Neural crest cell (in vitro differentiated cells): Measurements from ENCODE around the gene ELMOD3. TPM values are rescaled to one million over a fixed set of nuclear protein-coding genes. Genes with fewer than 3 reads are reported as not detected.
"Not testable (repeated sequence)": the region's sequence is repeated elsewhere in the genome, so short reads cannot be mapped to it uniquely, and the experiment has no call there.

Experiments
- DNase-seq: peaks from one replicate; pipeline ENCODE4 v3.0.0; 2021; ENCODE audit warnings: low read depth, mixed read lengths, low spot score
- H3K27ac Mint-ChIP-seq: one replicate; pipeline ENCODE4 v1.8.0; 2021; ENCODE audit warnings: mild to moderate bottlenecking, mixed read lengths; ENCODE audit not compliant: unreplicated experiment
- H3K27me3 Mint-ChIP-seq: 2 replicates; pipeline ENCODE4 v1.8.0; 2021; ENCODE audit warnings: low read depth, mild to moderate bottlenecking, mixed read lengths
- H3K36me3 Mint-ChIP-seq: 2 replicates; pipeline ENCODE4 v1.8.0; 2021; ENCODE audit warnings: low read depth, mild to moderate bottlenecking, mixed read lengths
- H3K4me1 Mint-ChIP-seq: 2 replicates; pipeline ENCODE4 v1.8.0; 2021; ENCODE audit warnings: mixed read lengths
- H3K4me3 Mint-ChIP-seq: one replicate; pipeline ENCODE4 v1.8.0; 2021; ENCODE audit warnings: mild to moderate bottlenecking, mixed read lengths
- H3K9me3 Mint-ChIP-seq: 2 replicates; pipeline ENCODE4 v1.8.0; 2021; ENCODE audit warnings: mixed read lengths
- total RNA-seq: library from RNA; stranded (reverse); gene quantifications from 2 replicates; pipeline ENCODE4 v1.2.1, GENCODE V29; 2021
- TF ChIP-seq, protein P1 (sequence below): fragments of 200-600 bp; sonication (generic); conservative IDR thresholded peaks from 2 replicates; pipeline ENCODE4 v1.5.0; 2021; ENCODE audit warnings: antibody characterized with exemption, mild to moderate bottlenecking

The ELMOD3 gene
- total RNA-seq, 1 donor from 2014 or later, result 25.9 TPM

GRCh38 chr2:85323351-85323987, 31.1 kb upstream of the ELMOD3 start:
- Mint-ChIP-seq H3K4me1 (peaks cover 36% of the 10 kb centered on the region), H3K27ac (no peak overlapping the region), H3K4me3 (peak overlapping the region; percentile 40), H3K36me3 (peaks cover 30% of the 10 kb centered on the region), H3K27me3 (no peaks in the 10 kb centered on the region), H3K9me3 (no peaks in the 10 kb centered on the region)
- TF ChIP-seq, protein P1, sequence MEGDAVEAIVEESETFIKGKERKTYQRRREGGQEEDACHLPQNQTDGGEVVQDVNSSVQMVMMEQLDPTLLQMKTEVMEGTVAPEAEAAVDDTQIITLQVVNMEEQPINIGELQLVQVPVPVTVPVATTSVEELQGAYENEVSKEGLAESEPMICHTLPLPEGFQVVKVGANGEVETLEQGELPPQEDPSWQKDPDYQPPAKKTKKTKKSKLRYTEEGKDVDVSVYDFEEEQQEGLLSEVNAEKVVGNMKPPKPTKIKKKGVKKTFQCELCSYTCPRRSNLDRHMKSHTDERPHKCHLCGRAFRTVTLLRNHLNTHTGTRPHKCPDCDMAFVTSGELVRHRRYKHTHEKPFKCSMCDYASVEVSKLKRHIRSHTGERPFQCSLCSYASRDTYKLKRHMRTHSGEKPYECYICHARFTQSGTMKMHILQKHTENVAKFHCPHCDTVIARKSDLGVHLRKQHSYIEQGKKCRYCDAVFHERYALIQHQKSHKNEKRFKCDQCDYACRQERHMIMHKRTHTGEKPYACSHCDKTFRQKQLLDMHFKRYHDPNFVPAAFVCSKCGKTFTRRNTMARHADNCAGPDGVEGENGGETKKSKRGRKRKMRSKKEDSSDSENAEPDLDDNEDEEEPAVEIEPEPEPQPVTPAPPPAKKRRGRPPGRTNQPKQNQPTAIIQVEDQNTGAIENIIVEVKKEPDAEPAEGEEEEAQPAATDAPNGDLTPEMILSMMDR, result no peak
- DNase-seq, result no peak

DNA sequence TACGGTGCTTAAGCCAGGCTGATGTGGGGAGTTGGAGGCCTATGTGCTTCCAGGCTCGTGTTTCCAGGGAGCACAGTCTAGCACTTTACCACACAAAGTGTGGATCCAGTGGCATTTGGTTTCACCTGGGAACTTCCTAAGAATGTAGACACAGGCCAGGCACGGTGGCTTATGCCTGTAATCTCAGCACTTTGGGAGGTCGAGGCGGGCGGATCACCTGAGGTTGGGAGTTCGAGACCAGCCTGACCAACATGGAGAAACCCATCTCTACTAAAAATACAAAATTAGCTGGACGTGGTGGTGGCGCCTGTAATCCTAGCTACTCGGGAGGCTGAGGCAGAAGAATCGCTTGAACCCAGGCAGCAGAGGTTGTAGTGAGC, 30.6 kb upstream of the ELMOD3 start:
- not testable (repeated sequence) for H3K27ac Mint-ChIP-seq, DNase-seq, H3K9me3 Mint-ChIP-seq, H3K27me3 Mint-ChIP-seq
- H3K4me3 Mint-ChIP-seq, result peak overlapping the region; percentile 40
- H3K4me1 Mint-ChIP-seq, result peaks cover 37% of the 10 kb centered on the region
- H3K36me3 Mint-ChIP-seq, result peaks cover 25% of the 10 kb centered on the region

DNA sequence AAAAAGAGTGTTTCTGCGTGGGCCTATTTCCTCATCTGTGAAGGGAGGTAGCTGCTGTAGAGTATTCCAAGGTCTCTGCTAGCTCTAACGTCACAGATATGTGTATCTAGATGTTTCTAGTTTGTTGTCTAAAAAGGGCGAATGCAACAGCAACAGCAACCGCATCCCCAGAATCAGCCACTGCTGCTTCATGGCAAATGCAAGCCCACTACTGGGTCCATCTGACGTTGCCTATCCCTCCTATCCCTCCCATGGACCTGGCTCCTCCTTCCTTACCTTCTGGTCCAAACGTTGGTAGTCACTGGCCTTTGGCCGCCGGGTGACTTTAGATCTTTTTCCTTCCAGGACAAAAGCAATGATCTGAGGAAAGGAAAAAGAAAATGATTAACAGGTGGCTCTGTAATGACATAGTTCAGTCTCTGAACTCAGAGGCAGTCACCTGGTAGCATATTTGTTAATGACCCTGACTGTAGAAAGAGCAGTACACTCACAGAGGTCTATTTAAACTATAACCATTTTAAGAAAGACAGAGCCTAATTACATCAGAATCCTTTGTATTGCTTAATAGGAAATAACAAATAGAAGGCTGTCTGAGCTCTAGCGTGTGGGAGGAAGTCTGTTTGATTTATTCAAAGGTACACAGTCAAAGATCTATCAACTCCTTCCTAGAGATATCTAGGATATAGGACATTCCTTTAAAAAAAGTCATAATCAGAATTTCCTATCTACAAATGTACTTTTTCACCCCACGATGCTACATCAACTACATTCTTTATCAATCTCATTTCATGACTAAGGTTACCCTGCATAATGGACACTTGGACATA, 29.7 kb upstream of the ELMOD3 start:
- Mint-ChIP-seq H3K36me3 (peaks cover 21% of the 10 kb centered on the region), H3K4me1 (peaks cover 41% of the 10 kb centered on the region), H3K4me3 (peak overlapping the region; percentile 96), H3K27ac (no peak overlapping the region), H3K27me3 (no peaks in the 10 kb centered on the region), H3K9me3 (no peaks in the 10 kb centered on the region)
- no peak for DNase-seq
- TF ChIP-seq, protein P1, result no peak

DNA sequence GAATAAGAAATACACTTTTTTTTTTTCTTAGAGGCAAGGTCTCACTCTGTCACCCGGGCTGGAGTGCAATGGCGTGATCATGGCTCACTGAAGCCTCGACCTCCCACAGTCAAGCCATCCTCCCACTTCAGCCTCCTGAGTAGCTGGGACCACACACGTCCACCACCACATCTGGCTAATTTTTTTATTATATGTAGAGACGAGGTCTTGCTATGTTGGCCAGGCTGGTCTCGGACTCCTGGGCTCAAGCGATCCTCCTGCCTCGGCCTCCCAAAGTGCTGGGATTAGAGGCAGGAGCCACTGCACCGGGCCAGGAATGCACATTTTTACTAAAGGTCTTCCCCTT, 29.1 kb upstream of the ELMOD3 start:
- Mint-ChIP-seq H3K36me3 (peaks cover 16% of the 10 kb centered on the region), H3K27ac (no peak overlapping the region), H3K9me3 (no peaks in the 10 kb centered on the region), H3K27me3 (no peaks in the 10 kb centered on the region), H3K4me1 (peaks cover 41% of the 10 kb centered on the region), H3K4me3 (peak overlapping the region; percentile 96)
- no peak for DNase-seq
- TF ChIP-seq, protein P1, result no peak

DNA sequence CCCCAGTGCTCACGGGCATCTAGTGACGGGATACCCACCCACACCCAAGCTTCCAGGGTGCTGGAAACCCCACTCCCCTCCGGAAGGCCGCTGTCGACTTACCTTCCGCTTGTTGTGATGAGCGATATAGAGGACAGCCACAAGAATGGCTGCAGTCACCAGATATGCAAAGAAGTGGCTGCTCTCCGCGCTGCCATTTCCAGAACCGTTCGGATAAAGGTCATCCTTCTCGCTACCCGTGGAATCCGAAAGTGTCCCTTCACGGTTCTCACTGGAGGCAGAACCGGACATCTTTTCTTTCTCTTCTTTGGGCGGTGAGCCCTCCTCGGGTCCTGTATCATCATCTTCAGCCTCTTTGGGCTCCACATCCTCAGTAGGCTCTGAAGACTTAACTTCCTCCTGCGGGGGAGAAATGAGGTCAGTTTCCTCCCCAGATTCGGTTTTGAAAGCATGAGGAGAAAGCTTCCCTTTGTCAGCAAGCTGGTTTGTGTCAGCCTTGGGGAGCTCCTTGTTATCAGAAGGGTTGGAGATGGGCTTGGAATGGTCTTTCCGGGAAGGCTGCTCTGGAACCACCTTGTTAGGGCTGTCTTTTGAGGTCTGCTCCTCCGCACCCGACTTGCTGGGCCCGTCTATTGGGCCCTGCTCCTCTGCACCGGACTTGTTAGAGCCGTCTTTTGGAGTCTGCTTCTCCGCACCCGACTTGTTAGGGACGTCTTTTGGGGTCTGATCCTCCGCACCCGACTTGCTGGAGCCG, 28.0 kb upstream of the ELMOD3 start:
- Mint-ChIP-seq H3K27me3 (no peaks in the 10 kb centered on the region), H3K4me1 (peaks cover 41% of the 10 kb centered on the region), H3K4me3 (peak overlapping the region; percentile 96), H3K36me3 (peaks cover 10% of the 10 kb centered on the region), H3K9me3 (no peaks in the 10 kb centered on the region), H3K27ac (peak overlapping the region; percentile 100)
- TF ChIP-seq, protein P1, result no peak
- DNase-seq, result no peak
